ENCODE results near the gene KLHL18.

The KLHL18 gene

GRCh38 chr3:47318916-47319315 lies 36.2 kb downstream of the KLHL18 start:
- Histone ChIP-seq H3K9me3 (replicated peaks; ENCODE audit: low read length) (no peaks in the 10 kb centered on the region), H3K4me1 (ENCODE audit: control insufficient read depth, insufficient read depth, low read length) (peaks cover 9% of the 10 kb centered on the region), H3K36me3 (ENCODE audit: insufficient read depth, low read length) (peaks cover 21% of the 10 kb centered on the region), H3K9ac (ENCODE audit: low read depth, low read length) (no peak overlapping the region), H3K4me2 (ENCODE audit: low read length) (no peak overlapping the region), H3K27me3 (ENCODE audit: control insufficient read depth, insufficient read depth, low read length) (no peaks in the 10 kb centered on the region), H3K4me3 (ENCODE audit: low read length) (no peak overlapping the region)

- Histone ChIP-seq H3K9ac (ENCODE audit: low read depth, low read length) (no peak overlapping the region), H3K4me1 (ENCODE audit: control insufficient read depth, insufficient read depth, low read length) (peaks cover 11% of the 10 kb centered on the region), H3K9me3 (replicated peaks; ENCODE audit: low read length) (no peaks in the 10 kb centered on the region), H3K4me2 (ENCODE audit: low read length) (no peak overlapping the region), H3K4me3 (ENCODE audit: low read length) (no peak overlapping the region), H3K36me3 (ENCODE audit: insufficient read depth, low read length) (peaks cover 27% of the 10 kb centered on the region), H3K27me3 (ENCODE audit: control insufficient read depth, insufficient read depth, low read length) (no peaks in the 10 kb centered on the region)
Observed at GRCh38 chr3:47319956-47320355, 37.2 kb downstream of the KLHL18 start.

GRCh38 chr3:47323431-47324277 lies 40.9 kb downstream of the KLHL18 start:
- Histone ChIP-seq H3K36me3 (ENCODE audit: insufficient read depth, low read length) (peaks cover 40% of the 10 kb centered on the region), H3K9me3 (replicated peaks; ENCODE audit: low read length) (no peaks in the 10 kb centered on the region), H3K4me1 (ENCODE audit: control insufficient read depth, insufficient read depth, low read length) (peaks cover 11% of the 10 kb centered on the region), H3K4me3 (ENCODE audit: low read length) (no peak overlapping the region), H3K27me3 (ENCODE audit: control insufficient read depth, insufficient read depth, low read length) (no peaks in the 10 kb centered on the region), H3K9ac (ENCODE audit: low read depth, low read length) (no peak overlapping the region), H3K4me2 (ENCODE audit: low read length) (no peak overlapping the region)

- Histone ChIP-seq H3K36me3 (ENCODE audit: insufficient read depth, low read length) (peaks cover 42% of the 10 kb centered on the region), H3K4me3 (ENCODE audit: low read length) (no peak overlapping the region)
Observed at GRCh38 chr3:47324278-47324865, 41.6 kb downstream of the KLHL18 start.

GRCh38 chr3:47333907-47334306 lies 51.2 kb downstream of the KLHL18 start:
- H3K4me1 ChIP-seq (ENCODE audit: control insufficient read depth, insufficient read depth, low read length), result no peaks in the 10 kb centered on the region
- peaks cover 69% of the 10 kb centered on the region for H3K36me3 ChIP-seq (ENCODE audit: insufficient read depth, low read length)
- H3K4me3 ChIP-seq (ENCODE audit: low read length), result no peak overlapping the region
- no peaks in the 10 kb centered on the region for H3K27me3 ChIP-seq (ENCODE audit: control insufficient read depth, insufficient read depth, low read length)
- no peak overlapping the region for H3K4me2 ChIP-seq (ENCODE audit: low read length)
- no peaks in the 10 kb centered on the region for H3K9me3 ChIP-seq (replicated peaks; ENCODE audit: low read length)
- H3K9ac ChIP-seq (ENCODE audit: low read depth, low read length), result no peak overlapping the region

More at GRCh38 chr3:47324278-47324865, 41.6 kb downstream of the KLHL18 start:
- Histone ChIP-seq H3K27me3 (ENCODE audit: control insufficient read depth, insufficient read depth, low read length) (no peaks in the 10 kb centered on the region), H3K9me3 (replicated peaks; ENCODE audit: low read length) (no peaks in the 10 kb centered on the region), H3K4me1 (ENCODE audit: control insufficient read depth, insufficient read depth, low read length) (peaks cover 11% of the 10 kb centered on the region), H3K4me2 (ENCODE audit: low read length) (no peak overlapping the region), H3K9ac (ENCODE audit: low read depth, low read length) (no peak overlapping the region)

- Histone ChIP-seq H3K9ac (ENCODE audit: low read depth, low read length) (no peak overlapping the region), H3K9me3 (replicated peaks; ENCODE audit: low read length) (no peaks in the 10 kb centered on the region), H3K36me3 (ENCODE audit: insufficient read depth, low read length) (peaks cover 63% of the 10 kb centered on the region), H3K4me1 (ENCODE audit: control insufficient read depth, insufficient read depth, low read length) (no peaks in the 10 kb centered on the region), H3K4me2 (ENCODE audit: low read length) (no peak overlapping the region), H3K4me3 (ENCODE audit: low read length) (no peak overlapping the region), H3K27me3 (ENCODE audit: control insufficient read depth, insufficient read depth, low read length) (no peaks in the 10 kb centered on the region)
Observed at GRCh38 chr3:47337656-47338055, 54.9 kb downstream of the KLHL18 start.

- Histone ChIP-seq H3K27me3 (ENCODE audit: control insufficient read depth, insufficient read depth, low read length) (no peaks in the 10 kb centered on the region), H3K9me3 (replicated peaks; ENCODE audit: low read length) (no peaks in the 10 kb centered on the region), H3K4me1 (ENCODE audit: control insufficient read depth, insufficient read depth, low read length) (no peaks in the 10 kb centered on the region), H3K4me2 (ENCODE audit: low read length) (no peak overlapping the region), H3K9ac (ENCODE audit: low read depth, low read length) (no peak overlapping the region), H3K4me3 (ENCODE audit: low read length) (no peak overlapping the region), H3K36me3 (ENCODE audit: insufficient read depth, low read length) (peaks cover 62% of the 10 kb centered on the region)
Observed at GRCh38 chr3:47339951-47340350, 57.2 kb downstream of the KLHL18 start.

- H3K4me2 ChIP-seq (ENCODE audit: low read length), result no peak overlapping the region
- no peaks in the 10 kb centered on the region for H3K9me3 ChIP-seq (replicated peaks; ENCODE audit: low read length)
- H3K4me3 ChIP-seq (ENCODE audit: low read length), result no peak overlapping the region
- H3K4me1 ChIP-seq (ENCODE audit: control insufficient read depth, insufficient read depth, low read length), result no peaks in the 10 kb centered on the region
- H3K27me3 ChIP-seq (ENCODE audit: control insufficient read depth, insufficient read depth, low read length), result no peaks in the 10 kb centered on the region
- H3K36me3 ChIP-seq (ENCODE audit: insufficient read depth, low read length), result peaks cover 59% of the 10 kb centered on the region
- no peak overlapping the region for H3K9ac ChIP-seq (ENCODE audit: low read depth, low read length)
Observed at GRCh38 chr3:47340866-47341265, 58.1 kb downstream of the KLHL18 start.

- H3K9ac ChIP-seq (ENCODE audit: low read depth, low read length), result no peak overlapping the region
- no peak overlapping the region for H3K4me3 ChIP-seq (ENCODE audit: low read length)
- H3K9me3 ChIP-seq (replicated peaks; ENCODE audit: low read length), result no peaks in the 10 kb centered on the region
- no peak overlapping the region for H3K4me2 ChIP-seq (ENCODE audit: low read length)
- no peaks in the 10 kb centered on the region for H3K27me3 ChIP-seq (ENCODE audit: control insufficient read depth, insufficient read depth, low read length)
- peaks cover 46% of the 10 kb centered on the region for H3K36me3 ChIP-seq (ENCODE audit: insufficient read depth, low read length)
- no peaks in the 10 kb centered on the region for H3K4me1 ChIP-seq (ENCODE audit: control insufficient read depth, insufficient read depth, low read length)
Observed at GRCh38 chr3:47342151-47342550, 59.4 kb downstream of the KLHL18 start.

GRCh38 chr3:47342812-47343211 lies 60.1 kb downstream of the KLHL18 start:
- peaks cover 40% of the 10 kb centered on the region for H3K36me3 ChIP-seq (ENCODE audit: insufficient read depth, low read length)
- no peak overlapping the region for H3K4me3 ChIP-seq (ENCODE audit: low read length)
- H3K27me3 ChIP-seq (ENCODE audit: control insufficient read depth, insufficient read depth, low read length), result no peaks in the 10 kb centered on the region
- no peaks in the 10 kb centered on the region for H3K9me3 ChIP-seq (replicated peaks; ENCODE audit: low read length)
- no peak overlapping the region for H3K4me2 ChIP-seq (ENCODE audit: low read length)
- no peak overlapping the region for H3K9ac ChIP-seq (ENCODE audit: low read depth, low read length)
- H3K4me1 ChIP-seq (ENCODE audit: control insufficient read depth, insufficient read depth, low read length), result no peaks in the 10 kb centered on the region

GRCh38 chr3:47343471-47343971 lies 60.8 kb downstream of the KLHL18 start:
- H3K9me3 ChIP-seq (replicated peaks; ENCODE audit: low read length), result no peaks in the 10 kb centered on the region
- H3K4me2 ChIP-seq (ENCODE audit: low read length), result no peak overlapping the region
- H3K27me3 ChIP-seq (ENCODE audit: control insufficient read depth, insufficient read depth, low read length), result no peaks in the 10 kb centered on the region
- no peaks in the 10 kb centered on the region for H3K4me1 ChIP-seq (ENCODE audit: control insufficient read depth, insufficient read depth, low read length)
- H3K36me3 ChIP-seq (ENCODE audit: insufficient read depth, low read length), result peaks cover 33% of the 10 kb centered on the region
- H3K9ac ChIP-seq (ENCODE audit: low read depth, low read length), result no peak overlapping the region
- no peak overlapping the region for H3K4me3 ChIP-seq (ENCODE audit: low read length)

Data from skeletal muscle satellite cell (primary cell).